ENCODE results near the gene ETV7.
"Not testable (repeated sequence)": the region's sequence is repeated elsewhere in the genome, so short reads cannot be mapped to it uniquely, and the experiment has no call there.

The ETV7 gene

GRCh38 chr6:36339146-36339545 is 48.3 kb downstream of the ETV7 start:
- no peak for DNase-seq (ENCODE audit: low read depth)

GRCh38 chr6:36338223-36338622 is 49.2 kb downstream of the ETV7 start:
- not testable (repeated sequence) for DNase-seq (ENCODE audit: low read depth)

GRCh38 chr6:36337814-36338213 is 49.7 kb downstream of the ETV7 start:
- DNase-seq (ENCODE audit: low read depth) = no peak

GRCh38 chr6:36336779-36337241 is 50.7 kb downstream of the ETV7 start, which contains the start of gene BNIP5:
Gene BNIP5 (minus strand): TSS chr6:36336888. CDS start chr6:36330690, 6,198 bp downstream.
- no peak for DNase-seq (ENCODE audit: low read depth)

GRCh38 chr6:36336208-36336710 is 51.2 kb downstream of the ETV7 start:
- DNase-seq (ENCODE audit: low read depth) = no peak

GRCh38 chr6:36335465-36336207 is 51.8 kb downstream of the ETV7 start:
- no peak for DNase-seq (ENCODE audit: low read depth)

- DNase-seq (ENCODE audit: low read depth) = no peak
These were observed 52.5 kb downstream of the ETV7 start for GRCh38 chr6:36334832-36335459.

GRCh38 chr6:36333931-36334725 is 53.3 kb downstream of the ETV7 start:
- no peak for DNase-seq (ENCODE audit: low read depth)

- DNase-seq (ENCODE audit: low read depth) = no peak
These were observed 54.1 kb downstream of the ETV7 start for GRCh38 chr6:36333171-36333895.

GRCh38 chr6:36331381-36331780 is 56.1 kb downstream of the ETV7 start:
- no peak for DNase-seq (ENCODE audit: low read depth)

- DNase-seq (ENCODE audit: low read depth) = no peak
These were observed 57.1 kb downstream of the ETV7 start for GRCh38 chr6:36330366-36330765.

- DNase-seq (ENCODE audit: low read depth) = no peak
These were observed 57.6 kb downstream of the ETV7 start for GRCh38 chr6:36329798-36330291.

- no peak for DNase-seq (ENCODE audit: low read depth)
These were observed 58.9 kb downstream of the ETV7 start for GRCh38 chr6:36328600-36328999.

- no peak for DNase-seq (ENCODE audit: low read depth)
These were observed 59.6 kb downstream of the ETV7 start for GRCh38 chr6:36327919-36328236.

GRCh38 chr6:36327226-36327918 is 60.1 kb downstream of the ETV7 start:
- no peak for DNase-seq (ENCODE audit: low read depth)

- DNase-seq (ENCODE audit: low read depth) = no peak
These were observed 61.0 kb downstream of the ETV7 start for GRCh38 chr6:36326356-36326995.

- no peak for DNase-seq (ENCODE audit: low read depth)
These were observed 62.8 kb downstream of the ETV7 start for GRCh38 chr6:36324715-36325114.

GRCh38 chr6:36324191-36324590 is 63.3 kb downstream of the ETV7 start:
- no peak for DNase-seq (ENCODE audit: low read depth)

GRCh38 chr6:36323062-36323461 is 64.4 kb downstream of the ETV7 start:
- DNase-seq (ENCODE audit: low read depth) = no peak

- no peak for DNase-seq (ENCODE audit: low read depth)
These were observed 64.9 kb downstream of the ETV7 start for GRCh38 chr6:36322591-36322990.

- no peak for DNase-seq (ENCODE audit: low read depth)
These were observed 67.0 kb downstream of the ETV7 start for GRCh38 chr6:36320475-36320874.
